OCI-LY1 (cell line): ENCODE data around the gene AP2A2.

Experiments
- EZH2 ChIP-seq: fragments of 200-600 bp; sonication (generic), shearing (Covaris generic); IDR thresholded peaks from 2 replicates; pipeline ENCODE4 v1.8.0; 2017; ENCODE audit warnings: borderline replicate concordance, mixed run types, mild to moderate bottlenecking, antibody characterized with exemption, low read length, moderate library complexity, mixed read lengths
- TF ChIP-seq, protein P1 (sequence below): fragments of 200-600 bp; sonication (generic), shearing (Covaris generic); IDR thresholded peaks from 2 replicates; pipeline ENCODE4 v1.5.1; 2017; ENCODE audit warnings: mild to moderate bottlenecking, antibody characterized with exemption, low read length, moderate library complexity, mixed read lengths

- TF ChIP-seq, protein P1, sequence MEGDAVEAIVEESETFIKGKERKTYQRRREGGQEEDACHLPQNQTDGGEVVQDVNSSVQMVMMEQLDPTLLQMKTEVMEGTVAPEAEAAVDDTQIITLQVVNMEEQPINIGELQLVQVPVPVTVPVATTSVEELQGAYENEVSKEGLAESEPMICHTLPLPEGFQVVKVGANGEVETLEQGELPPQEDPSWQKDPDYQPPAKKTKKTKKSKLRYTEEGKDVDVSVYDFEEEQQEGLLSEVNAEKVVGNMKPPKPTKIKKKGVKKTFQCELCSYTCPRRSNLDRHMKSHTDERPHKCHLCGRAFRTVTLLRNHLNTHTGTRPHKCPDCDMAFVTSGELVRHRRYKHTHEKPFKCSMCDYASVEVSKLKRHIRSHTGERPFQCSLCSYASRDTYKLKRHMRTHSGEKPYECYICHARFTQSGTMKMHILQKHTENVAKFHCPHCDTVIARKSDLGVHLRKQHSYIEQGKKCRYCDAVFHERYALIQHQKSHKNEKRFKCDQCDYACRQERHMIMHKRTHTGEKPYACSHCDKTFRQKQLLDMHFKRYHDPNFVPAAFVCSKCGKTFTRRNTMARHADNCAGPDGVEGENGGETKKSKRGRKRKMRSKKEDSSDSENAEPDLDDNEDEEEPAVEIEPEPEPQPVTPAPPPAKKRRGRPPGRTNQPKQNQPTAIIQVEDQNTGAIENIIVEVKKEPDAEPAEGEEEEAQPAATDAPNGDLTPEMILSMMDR, result no peak
- no peak for TF ChIP-seq EZH2
Measured at GRCh38 chr11:1055990-1056771, 130.5 kb downstream of the AP2A2 start.
